Suprapubic skin (tissue), 3 donors: ENCODE measurements around the gene PLSCR5.

Experiments
- CTCF ChIP-seq, 2 donors: fragments of 200-600 bp in 1 of 2; fragments of 450-650 bp in 1 of 2; sonication (generic) in 1 of 2; IDR thresholded peaks; one replicate each; pipeline ENCODE4 v1.5.1; 2016 to 2019; ENCODE audit warnings: antibody characterized with exemption in 2 of 2, mild to moderate bottlenecking in 1 of 2, moderate library complexity in 1 of 2
- POLR2A ChIP-seq, 2 donors: fragments of 450-650 bp; IDR thresholded peaks; one replicate each; pipeline ENCODE4 v1.6.1; 2017; ENCODE audit warnings: antibody characterized with exemption in 2 of 2, mild to moderate bottlenecking in 2 of 2, moderate library complexity in 2 of 2

- TF ChIP-seq CTCF (IDR thresholded peaks at IDR 0.05) (no peak), POLR2A (IDR thresholded peaks at IDR 0.05) (no peak)
Observed at GRCh38 chr3:146626403-146627122, 21.4 kb upstream of the PLSCR5 start.
